GM18868 (cell line): ENCODE results near the gene LCN10.
"Not testable (repeated sequence)": the region's sequence is repeated elsewhere in the genome, so short reads cannot be mapped to it uniquely, and the experiment has no call there.

Source experiments
- ATAC-seq: cut with Tn5 transposase; IDR thresholded peaks from one replicate; pipeline ENCODE4 v1.9.1; 2021; ENCODE audit warnings: mild to moderate bottlenecking, moderate library complexity; ENCODE audit not compliant: unreplicated experiment

Gene LCN10

GRCh38 chr9:136721339-136722092 lies 21.2 kb downstream of the LCN10 start:
- ATAC-seq: no peak

GRCh38 chr9:136720898-136721338 lies 21.8 kb downstream of the LCN10 start:
- no peak for ATAC-seq

- ATAC-seq: no peak
Observed at GRCh38 chr9:136720251-136720897, 22.4 kb downstream of the LCN10 start.

- ATAC-seq: no peak
Observed at GRCh38 chr9:136719195-136719880, 23.4 kb downstream of the LCN10 start.

- ATAC-seq: no peak
Observed at GRCh38 chr9:136718345-136719194, 24.2 kb downstream of the LCN10 start.

GRCh38 chr9:136717399-136717798 lies 25.3 kb downstream of the LCN10 start:
- no peak for ATAC-seq

- ATAC-seq: no peak
Observed at GRCh38 chr9:136714893-136715274, 27.9 kb downstream of the LCN10 start.

- ATAC-seq: no peak
Observed at GRCh38 chr9:136714096-136714892, 28.4 kb downstream of the LCN10 start.

- no peak for ATAC-seq
Observed at GRCh38 chr9:136713550-136713949, 29.2 kb downstream of the LCN10 start.

- no peak for ATAC-seq
Observed at GRCh38 chr9:136712690-136713544, 29.8 kb downstream of the LCN10 start.

GRCh38 chr9:136711751-136712689 lies 30.7 kb downstream of the LCN10 start, which contains the start of gene DIPK1B:
DIPK1B (plus strand) TSS chr9:136712572; CDS start chr9:136712666, 94 bp downstream.
- no peak for ATAC-seq

- ATAC-seq: not testable (repeated sequence)
Observed at GRCh38 chr9:136711219-136711648, 31.5 kb downstream of the LCN10 start.

GRCh38 chr9:136710543-136710942 lies 32.2 kb downstream of the LCN10 start:
- ATAC-seq: no peak

GRCh38 chr9:136709454-136710109 lies 33.2 kb downstream of the LCN10 start:
- no peak for ATAC-seq

GRCh38 chr9:136707849-136708517 lies 34.8 kb downstream of the LCN10 start:
- ATAC-seq: no peak

- no peak for ATAC-seq
Observed at GRCh38 chr9:136707011-136707410, 35.7 kb downstream of the LCN10 start.

- ATAC-seq: no peak
Observed at GRCh38 chr9:136705564-136705963, 37.2 kb downstream of the LCN10 start.
